NK-92 (cell line): ENCODE results near the gene LTBP4.
"Not testable (repeated sequence)": the region's sequence is repeated elsewhere in the genome, so short reads cannot be mapped to it uniquely, and the experiment has no call there.

Source experiments
- DNase-seq: peaks from one replicate; lab custom pipeline; 2025; ENCODE audit not compliant: unreplicated experiment; lab: John Stamatoyannopoulos, UW

LTBP4 gene, protein sequence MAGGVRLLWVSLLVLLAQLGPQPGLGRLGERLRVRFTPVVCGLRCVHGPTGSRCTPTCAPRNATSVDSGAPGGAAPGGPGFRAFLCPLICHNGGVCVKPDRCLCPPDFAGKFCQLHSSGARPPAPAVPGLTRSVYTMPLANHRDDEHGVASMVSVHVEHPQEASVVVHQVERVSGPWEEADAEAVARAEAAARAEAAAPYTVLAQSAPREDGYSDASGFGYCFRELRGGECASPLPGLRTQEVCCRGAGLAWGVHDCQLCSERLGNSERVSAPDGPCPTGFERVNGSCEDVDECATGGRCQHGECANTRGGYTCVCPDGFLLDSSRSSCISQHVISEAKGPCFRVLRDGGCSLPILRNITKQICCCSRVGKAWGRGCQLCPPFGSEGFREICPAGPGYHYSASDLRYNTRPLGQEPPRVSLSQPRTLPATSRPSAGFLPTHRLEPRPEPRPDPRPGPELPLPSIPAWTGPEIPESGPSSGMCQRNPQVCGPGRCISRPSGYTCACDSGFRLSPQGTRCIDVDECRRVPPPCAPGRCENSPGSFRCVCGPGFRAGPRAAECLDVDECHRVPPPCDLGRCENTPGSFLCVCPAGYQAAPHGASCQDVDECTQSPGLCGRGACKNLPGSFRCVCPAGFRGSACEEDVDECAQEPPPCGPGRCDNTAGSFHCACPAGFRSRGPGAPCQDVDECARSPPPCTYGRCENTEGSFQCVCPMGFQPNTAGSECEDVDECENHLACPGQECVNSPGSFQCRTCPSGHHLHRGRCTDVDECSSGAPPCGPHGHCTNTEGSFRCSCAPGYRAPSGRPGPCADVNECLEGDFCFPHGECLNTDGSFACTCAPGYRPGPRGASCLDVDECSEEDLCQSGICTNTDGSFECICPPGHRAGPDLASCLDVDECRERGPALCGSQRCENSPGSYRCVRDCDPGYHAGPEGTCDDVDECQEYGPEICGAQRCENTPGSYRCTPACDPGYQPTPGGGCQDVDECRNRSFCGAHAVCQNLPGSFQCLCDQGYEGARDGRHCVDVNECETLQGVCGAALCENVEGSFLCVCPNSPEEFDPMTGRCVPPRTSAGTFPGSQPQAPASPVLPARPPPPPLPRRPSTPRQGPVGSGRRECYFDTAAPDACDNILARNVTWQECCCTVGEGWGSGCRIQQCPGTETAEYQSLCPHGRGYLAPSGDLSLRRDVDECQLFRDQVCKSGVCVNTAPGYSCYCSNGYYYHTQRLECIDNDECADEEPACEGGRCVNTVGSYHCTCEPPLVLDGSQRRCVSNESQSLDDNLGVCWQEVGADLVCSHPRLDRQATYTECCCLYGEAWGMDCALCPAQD (N-terminal part only)

DNA sequence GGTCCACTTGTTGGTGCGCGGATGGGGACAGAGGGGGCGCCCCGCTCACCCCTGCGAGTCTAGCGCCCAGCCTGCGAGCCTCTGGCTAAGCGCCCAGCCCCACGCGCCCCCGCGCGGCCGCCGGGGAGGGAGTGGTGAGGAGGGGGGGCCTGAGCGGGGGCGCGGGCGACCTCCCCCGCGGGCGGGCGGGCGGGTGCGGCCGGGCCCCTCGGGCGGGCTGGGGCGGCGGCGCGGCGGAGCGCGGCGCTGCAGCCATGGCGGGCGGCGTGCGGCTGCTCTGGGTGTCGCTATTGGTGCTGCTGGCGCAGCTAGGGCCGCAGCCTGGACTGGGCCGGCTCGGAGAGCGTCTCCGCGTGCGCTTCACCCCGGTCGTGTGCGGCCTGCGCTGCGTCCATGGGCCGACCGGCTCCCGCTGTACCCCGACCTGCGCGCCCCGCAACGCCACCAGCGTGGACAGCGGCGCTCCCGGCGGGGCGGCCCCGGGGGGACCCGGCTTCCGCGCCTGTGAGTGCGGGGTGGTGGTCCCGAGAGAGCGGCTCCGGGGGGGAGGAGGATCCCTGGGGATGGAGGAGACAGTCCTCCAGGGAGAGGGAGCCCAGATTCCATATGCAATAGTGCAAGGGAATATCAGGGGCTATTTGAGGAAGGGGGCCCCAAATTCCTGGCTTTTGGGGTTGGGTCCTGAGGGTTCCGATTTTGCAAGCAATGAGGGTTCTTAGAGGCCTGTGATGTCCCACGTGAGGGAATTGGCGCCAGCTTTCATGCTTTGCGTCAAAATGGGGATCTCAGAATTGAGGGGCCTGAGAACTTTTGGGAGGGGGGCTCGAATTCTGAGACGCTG lies at the start of gene LTBP4:
Gene LTBP4 (plus strand): TSS at position 236 of the 841 bp plus-strand sequence. CDS start 19 bp downstream, at position 255.
- DNase-seq: no peak

- DNase-seq: no peak
Observed at GRCh38 chr19:40552848-40553247, 48.3 kb upstream of the LTBP4 start.

GRCh38 chr19:40553885-40554857 lies 47.0 kb upstream of the LTBP4 start:
- no peak for DNase-seq

GRCh38 chr19:40555978-40556689 lies 45.0 kb upstream of the LTBP4 start:
- no peak for DNase-seq

DNA sequence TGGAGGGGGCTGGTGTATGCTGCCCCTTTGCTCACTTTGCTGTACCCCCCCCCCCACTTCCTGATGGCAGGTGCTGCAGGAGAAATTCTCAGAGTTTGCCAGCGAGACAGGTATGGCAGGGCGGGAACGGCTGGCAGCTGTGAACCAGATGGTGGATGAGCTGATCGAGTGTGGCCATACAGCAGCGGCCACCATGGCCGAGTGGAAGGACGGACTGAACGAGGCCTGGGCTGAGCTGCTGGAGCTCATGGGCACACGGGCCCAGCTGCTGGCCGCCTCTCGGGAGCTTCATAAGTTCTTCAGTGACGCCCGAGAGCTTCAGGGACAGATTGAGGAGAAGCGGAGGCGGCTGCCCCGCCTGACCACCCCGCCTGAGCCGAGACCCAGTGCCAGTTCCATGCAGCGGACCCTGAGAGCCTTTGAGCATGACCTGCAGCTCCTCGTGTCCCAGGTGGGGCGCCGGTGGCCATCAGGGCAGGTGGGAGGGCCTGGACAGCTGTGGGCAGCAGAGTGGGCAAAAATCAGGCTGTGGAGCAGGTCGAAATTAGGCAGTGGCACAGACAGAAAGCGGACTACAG lies 44.1 kb upstream of the LTBP4 start:
- no peak for DNase-seq

DNA sequence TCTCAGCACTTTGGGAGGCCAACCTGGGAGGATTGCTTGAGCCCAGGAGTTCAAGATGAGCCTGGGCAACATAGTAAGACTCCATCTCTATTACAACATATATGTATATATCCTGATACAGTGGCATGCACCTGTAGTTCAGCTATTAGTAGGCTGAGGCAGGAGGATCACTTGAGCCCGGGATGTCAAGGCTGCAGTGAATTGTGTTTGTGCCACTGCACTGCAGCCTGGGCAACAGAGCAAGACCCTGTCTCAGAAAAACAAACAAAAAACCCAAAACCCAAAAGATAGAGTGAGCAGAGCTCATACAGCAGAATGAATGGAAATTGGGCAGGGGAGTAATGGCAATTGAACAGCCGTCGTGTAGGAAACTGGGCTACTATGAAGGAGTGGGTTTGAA lies 41.8 kb upstream of the LTBP4 start:
- DNase-seq: no peak

- no peak for DNase-seq
Observed at GRCh38 chr19:40560092-40560507, 41.1 kb upstream of the LTBP4 start.

DNA sequence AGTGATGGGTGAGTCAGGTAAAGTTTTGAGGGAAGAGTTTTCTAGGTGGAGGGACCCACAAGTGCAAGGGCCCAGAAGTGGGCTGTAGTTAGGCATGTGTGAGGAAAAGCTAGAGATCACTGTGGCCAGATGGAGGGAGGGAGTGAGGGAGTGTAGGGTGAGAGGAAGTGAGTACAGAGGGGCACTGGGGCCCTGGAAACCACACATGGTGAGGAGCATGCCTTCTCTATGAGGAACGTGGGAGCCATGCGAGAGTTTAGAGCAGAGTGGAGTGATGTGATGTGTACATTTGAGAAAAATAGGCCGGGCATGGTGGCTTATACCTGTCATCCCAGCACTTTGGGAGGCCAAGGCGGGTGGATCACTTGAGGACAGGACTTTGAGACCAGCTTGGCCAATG lies 39.2 kb upstream of the LTBP4 start:
- DNase-seq: no peak

DNA sequence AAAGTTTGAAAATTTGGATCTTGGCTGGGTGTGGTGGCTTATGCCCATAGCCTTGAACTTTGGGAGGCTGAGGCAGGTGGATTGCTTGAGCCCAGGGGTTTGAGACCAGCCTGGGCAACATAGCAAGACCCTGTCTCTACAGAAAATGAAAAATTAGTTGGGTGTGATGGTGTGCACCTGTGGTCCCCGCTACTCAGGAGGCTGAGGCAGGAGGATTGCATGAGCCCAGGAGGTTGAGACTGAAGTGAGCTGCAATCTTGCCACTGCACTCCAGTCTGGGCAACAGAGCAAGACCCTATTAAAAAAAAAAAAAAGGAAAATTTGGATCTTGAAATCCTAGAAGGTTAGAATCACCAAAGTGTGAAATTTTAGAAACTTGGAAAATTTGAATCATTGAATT lies 36.6 kb upstream of the LTBP4 start:
- not testable (repeated sequence) for DNase-seq

DNA sequence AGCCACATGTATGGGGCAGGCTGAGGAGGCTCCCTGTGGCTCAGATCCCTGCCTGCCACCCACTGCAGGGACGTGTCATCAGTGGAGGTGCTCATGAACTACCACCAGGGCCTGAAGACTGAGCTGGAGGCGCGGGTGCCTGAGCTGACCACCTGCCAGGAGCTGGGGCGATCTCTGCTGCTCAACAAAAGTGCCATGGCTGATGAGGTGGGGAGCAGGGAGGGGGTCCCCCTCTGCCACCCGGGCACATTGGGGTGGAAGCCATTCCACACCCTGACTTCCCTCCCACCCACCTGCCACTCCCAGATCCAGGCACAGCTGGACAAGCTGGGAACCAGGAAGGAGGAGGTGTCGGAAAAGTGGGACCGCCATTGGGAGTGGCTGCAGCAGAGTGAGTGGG lies 35.8 kb upstream of the LTBP4 start:
- DNase-seq: no peak

DNA sequence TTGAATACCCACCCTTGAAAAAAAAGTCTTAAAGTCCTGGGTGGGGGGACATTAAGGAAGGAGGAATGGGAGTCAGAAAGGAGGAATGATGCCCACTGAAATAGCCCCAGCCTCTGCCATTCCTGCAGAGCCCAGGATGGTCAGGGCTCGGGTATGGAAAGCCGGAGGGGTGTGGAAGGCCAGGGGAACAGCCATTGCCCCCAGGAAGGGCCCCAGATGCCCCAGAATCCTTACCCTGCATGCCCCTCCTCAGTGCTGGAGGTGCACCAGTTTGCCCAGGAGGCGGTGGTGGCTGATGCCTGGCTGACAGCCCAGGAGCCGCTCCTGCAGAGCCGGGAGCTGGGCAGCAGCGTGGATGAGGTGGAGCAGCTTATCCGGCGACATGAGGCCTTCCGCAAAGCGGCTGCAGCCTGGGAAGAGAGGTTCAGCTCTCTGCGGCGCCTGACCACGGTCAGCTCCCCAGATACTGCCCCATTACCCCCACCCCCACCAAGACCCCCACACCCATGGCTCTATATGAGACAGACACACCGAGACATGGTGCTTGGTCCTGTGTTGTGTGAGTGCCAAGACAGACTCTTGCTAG lies 35.2 kb upstream of the LTBP4 start:
- no peak for DNase-seq

GRCh38 chr19:40567040-40567749 lies 34.0 kb upstream of the LTBP4 start:
- no peak for DNase-seq

DNA sequence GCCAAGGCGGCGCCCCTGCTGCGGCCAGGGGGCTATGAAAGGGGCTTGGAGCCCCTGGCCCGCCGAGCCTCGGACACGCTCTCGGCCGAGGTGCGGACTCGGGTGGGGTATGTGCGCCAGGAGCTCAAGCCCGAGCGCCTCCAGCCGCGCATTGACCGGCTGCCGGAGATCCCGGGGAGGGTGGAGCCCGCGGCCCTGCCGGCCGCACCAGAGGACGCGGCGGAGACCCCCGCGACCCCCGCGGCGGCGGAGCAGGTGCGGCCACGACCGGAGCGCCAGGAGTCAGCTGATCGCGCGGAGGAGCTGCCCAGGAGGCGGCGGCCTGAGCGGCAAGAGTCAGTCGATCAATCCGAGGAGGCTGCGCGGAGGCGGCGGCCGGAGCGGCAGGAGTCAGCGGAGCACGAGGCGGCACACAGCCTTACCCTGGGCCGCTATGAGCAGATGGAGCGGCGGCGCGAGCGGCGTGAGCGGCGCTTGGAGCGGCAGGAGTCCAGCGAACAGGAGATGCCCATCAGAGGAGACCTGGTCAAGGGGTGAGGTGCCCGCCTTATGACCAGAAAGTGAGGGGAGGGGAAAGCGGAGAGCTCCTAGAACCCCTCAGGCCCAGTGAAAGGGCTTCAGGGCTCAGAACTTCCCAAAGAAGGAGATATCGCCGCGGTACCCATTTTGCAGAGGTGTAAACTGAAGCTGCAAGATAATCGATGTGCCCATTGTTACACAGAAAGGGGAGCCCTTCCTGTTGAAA lies 33.2 kb upstream of the LTBP4 start:
- DNase-seq: no peak

DNA sequence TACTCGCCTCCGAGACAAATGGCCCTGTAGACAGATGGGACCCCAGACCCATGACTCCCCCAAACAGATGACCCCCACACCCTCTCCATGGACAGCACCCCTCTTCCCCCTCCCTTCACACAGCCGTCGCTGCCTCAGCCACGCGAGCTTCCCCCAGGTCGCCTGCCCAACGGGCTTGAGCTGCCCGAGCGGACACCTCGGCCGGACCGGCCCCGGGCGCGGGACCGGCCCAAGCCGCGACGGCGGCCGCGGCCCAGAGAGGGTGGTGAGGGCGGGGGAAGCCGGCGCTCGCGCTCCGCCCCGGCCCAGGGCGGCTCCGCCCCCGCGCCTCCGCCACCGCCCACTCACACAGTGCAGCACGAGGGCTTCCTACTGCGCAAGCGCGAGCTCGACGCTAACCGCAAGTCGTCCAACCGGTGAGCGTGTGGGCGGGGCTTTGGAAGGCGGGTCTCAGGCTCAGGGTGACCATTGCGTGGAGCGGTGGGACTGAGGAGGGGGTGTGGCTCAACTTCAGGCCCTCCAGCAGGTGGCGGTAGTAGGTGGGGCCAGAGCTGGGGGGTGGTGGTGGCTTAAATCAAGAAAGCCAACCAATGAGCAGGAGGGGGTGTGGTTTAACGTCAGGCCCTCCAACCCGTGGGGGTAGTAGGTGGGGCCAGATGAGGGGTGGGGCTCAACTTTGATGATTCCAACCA lies 30.7 kb upstream of the LTBP4 start:
- peak; percentile 71 for DNase-seq

DNA sequence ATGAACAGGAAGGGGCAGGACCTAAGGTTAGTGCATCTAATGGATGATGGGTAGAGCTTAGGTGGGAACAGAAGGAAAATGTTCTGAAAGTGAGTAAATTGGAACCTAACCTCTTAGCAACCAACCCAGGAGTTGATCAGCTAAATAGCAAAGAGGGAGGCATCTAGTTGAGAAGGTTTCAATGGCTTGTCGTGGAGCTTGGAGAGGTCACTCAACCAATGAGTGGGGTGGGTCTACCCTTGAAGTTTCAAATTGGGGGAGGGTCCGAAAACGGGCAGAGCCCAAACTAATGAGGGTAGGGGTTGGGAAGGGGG lies 30.2 kb upstream of the LTBP4 start:
- no peak for DNase-seq
